K562 (cell line): ENCODE data around the gene URGCP. TPM values are rescaled to one million over a fixed set of nuclear protein-coding genes. Genes with fewer than 3 reads are reported as not detected.
A peak's percentile ranks its signal among the peaks of the same experiment; 100 is the strongest.

Experiments used
- ATAC-seq: fragments of 200-7000 bp; cut with Tn5 transposase; 3 replicates; pipeline ENCODE4 v1.9.1; 2020; ENCODE audit warnings: moderate library complexity
- BruUV-seq: library from RNA; stranded (reverse); fragments of 400-500 nt; replicated peaks from 2 replicates; lab custom pipeline; 2021; lab: Mats Ljungman, UMichigan
- CTCF ChIA-PET: fragments of 300-600 bp; formaldehyde crosslinking; extraction: SDS; loops from one replicate; lab custom pipeline; 2021; ENCODE audit warnings: low intra/inter-chr PET ratio; lab: Yijun Ruan, JAX
- POLR2A ChIA-PET: fragments of 300-600, 350-650 bp; sonication (Branson Sonifier 250); formaldehyde crosslinking; extraction: SDS; loops from one replicate; lab custom pipeline; 2021; ENCODE audit warnings: antibody characterized with exemption, inconsistent platforms; lab: Yijun Ruan, JAX
- DNase-seq, 4 experiments: peaks; one replicate each; pipeline versions ENCODE4 v3.0.0 to v3.0.0-alpha.2; 2011 to 2018; ENCODE audit warnings: low spot score in 3 of 4, mixed read lengths in 3 of 4; ENCODE audit errors: extremely low read depth in 1 of 4
- FAIRE-seq: peaks from 2 replicates; lab custom pipeline; 2011; peaks lifted over from hg19 to GRCh38; lab: Jason Lieb, UNC
- H2AFZ ChIP-seq: 2 replicates; pipeline ENCODE4 v1.6.0; 2011; ENCODE audit warnings: low read depth, low read length, control low read depth, inconsistent platforms
- H3K27ac ChIP-seq: fragments of 200-600 bp; 3 replicates; pipeline ENCODE4 v1.8.0; 2011; ENCODE audit warnings: low read depth, mild to moderate bottlenecking, control low read depth, inconsistent platforms, low read length, moderate library complexity, mixed read lengths; ENCODE audit errors: extremely low read depth
- H3K27me3 ChIP-seq, 2 experiments: fragments of 300-600 bp in 1 of 2; 2 replicates in 1 of 2; 3 replicates in 1 of 2; pipeline versions ENCODE4 v1.6.0 to v1.8.0; 2011; ENCODE audit warnings: inconsistent platforms in 2 of 2, low read length in 2 of 2, mild to moderate bottlenecking in 1 of 2, mixed read lengths in 1 of 2, moderate library complexity in 1 of 2; ENCODE audit not compliant: control insufficient read depth in 2 of 2, insufficient read depth in 2 of 2
- H3K36me3 ChIP-seq: fragments of 300-600 bp; 3 replicates; pipeline ENCODE4 v1.8.0; 2011; ENCODE audit warnings: mild to moderate bottlenecking, low read length, inconsistent platforms; ENCODE audit not compliant: control insufficient read depth, insufficient read depth
- H3K4me1 ChIP-seq, 2 experiments: fragments of 200-600 bp in 1 of 2; replicated peaks in 1 of 2; 2 replicates in 1 of 2; 3 replicates in 1 of 2; pipeline versions ENCODE4 v1.5.1 to v1.8.0; 2011; ENCODE audit warnings: inconsistent platforms in 2 of 2, low read length in 2 of 2, mild to moderate bottlenecking in 1 of 2, mixed read lengths in 1 of 2, moderate library complexity in 1 of 2; ENCODE audit not compliant: control insufficient read depth in 2 of 2, insufficient read depth in 2 of 2
- H3K4me2 ChIP-seq: 2 replicates; pipeline ENCODE4 v1.6.1; 2011; ENCODE audit warnings: low read length, control low read depth, inconsistent platforms, mixed read lengths; ENCODE audit not compliant: insufficient read depth
- H3K4me3 ChIP-seq: fragments of 200-600 bp; sonication (generic), shearing (Covaris generic); 2 replicates; pipeline ENCODE4 v1.5.1; 2016; ENCODE audit warnings: control low read depth, inconsistent platforms
- H3K79me2 ChIP-seq: fragments of 200-600 bp; 3 replicates; pipeline ENCODE4 v1.8.0; 2011; ENCODE audit warnings: low read length, inconsistent platforms; ENCODE audit not compliant: control insufficient read depth, insufficient read depth
- H3K9ac ChIP-seq, 2 experiments: 2 replicates each; pipeline versions ENCODE4 v1.6.0 to v1.6.1; 2011; ENCODE audit warnings: low read depth in 2 of 2, low read length in 2 of 2, control low read depth in 1 of 2, inconsistent platforms in 1 of 2, mild to moderate bottlenecking in 1 of 2, mixed read lengths in 1 of 2; ENCODE audit not compliant: insufficient read depth in 1 of 2
- H3K9me1 ChIP-seq: one replicate; pipeline ENCODE4 v1.6.0; 2011; ENCODE audit warnings: inconsistent platforms, mild to moderate bottlenecking, low read length, moderate library complexity; ENCODE audit not compliant: control insufficient read depth, insufficient read depth
- H3K9me3 ChIP-seq: replicated peaks from 2 replicates; pipeline ENCODE4 v1.5.1; 2011; ENCODE audit warnings: low read depth, low read length, inconsistent platforms; ENCODE audit not compliant: control insufficient read depth, insufficient read depth
- H4K20me1 ChIP-seq: replicated peaks from 2 replicates; pipeline ENCODE4 v1.6.1; 2011; ENCODE audit warnings: low read length, inconsistent platforms, mixed read lengths; ENCODE audit not compliant: control insufficient read depth, insufficient read depth
- ARID1B ChIP-seq: fragments of 450-650 bp; IDR thresholded peaks from 2 replicates; pipeline ENCODE4 v1.6.1; 2016; ENCODE audit warnings: antibody characterized with exemption, mild to moderate bottlenecking, inconsistent platforms
- ATF3 ChIP-seq, 2 experiments: fragments of 450-650 bp in 1 of 2; sonication (generic) in 1 of 2; formaldehyde crosslinking in 1 of 2; IDR thresholded peaks in 1 of 2; conservative IDR thresholded peaks in 1 of 2; 2 replicates each; pipeline versions ENCODE4 v1.6.1 to v1.8.1; 2016 to 2023; ENCODE audit warnings: mild to moderate bottlenecking in 2 of 2, moderate library complexity in 2 of 2, inconsistent platforms in 1 of 2, missing genetic modification reagents in 1 of 2
- CHD2 ChIP-seq: IDR thresholded peaks from 2 replicates; pipeline ENCODE4 v1.6.1; 2011; ENCODE audit warnings: low read depth, low read length
- DPF2 ChIP-seq: fragments of 450-650 bp; IDR thresholded peaks from 2 replicates; pipeline ENCODE4 v1.6.1; 2016
- FOSL1 ChIP-seq: fragments of 200-800 bp; sonication (Bioruptor generic); conservative IDR thresholded peaks from 2 replicates; pipeline ENCODE4 v1.6.1; 2016; ENCODE audit warnings: missing genetic modification characterization, missing compliant biosample characterization
- HMBOX1 ChIP-seq: sonication (generic); IDR thresholded peaks from 2 replicates; pipeline ENCODE4 v1.6.1; 2016
- HOMEZ ChIP-seq: fragments of 250-450 bp; sonication (Bioruptor Pico); IDR thresholded peaks from 2 replicates; pipeline ENCODE4 v1.4.0; 2020; ENCODE audit warnings: mild to moderate bottlenecking, moderate library complexity
- JUN ChIP-seq, 2 experiments: sonication (generic) in 1 of 2; formaldehyde crosslinking in 1 of 2; IDR thresholded peaks; 2 replicates each; pipeline versions ENCODE4 v1.6.1 to v1.8.0; 2012 to 2022; ENCODE audit warnings: borderline replicate concordance in 2 of 2, mild to moderate bottlenecking in 2 of 2, improper control_type of control experiment in 1 of 2, low read depth in 1 of 2, low read length in 1 of 2, missing genetic modification reagents in 1 of 2
- JUND ChIP-seq, 2 experiments: IDR thresholded peaks; 2 replicates in 1 of 2; 3 replicates in 1 of 2; pipeline ENCODE4 v1.6.1; 2011; ENCODE audit warnings: borderline replicate concordance in 2 of 2, low read depth in 2 of 2, low read length in 2 of 2, improper control_type of control experiment in 1 of 2, missing biosample characterization in 1 of 2, missing genetic modification characterization in 1 of 2, missing genetic modification reagents in 1 of 2
- KDM1A ChIP-seq, 2 experiments: fragments of 450-650 bp; IDR thresholded peaks; 2 replicates each; pipeline ENCODE4 v1.6.1; 2016; ENCODE audit warnings: mild to moderate bottlenecking in 2 of 2
- MCM7 ChIP-seq, 2 experiments: fragments of 450-650 bp; IDR thresholded peaks; 2 replicates each; pipeline ENCODE4 v1.6.1; 2016 to 2018
- MTA1 ChIP-seq: fragments of 450-650 bp; IDR thresholded peaks from 2 replicates; pipeline ENCODE4 v1.6.1; 2017; ENCODE audit warnings: borderline replicate concordance
- POU5F1 ChIP-seq: fragments of 150-350 bp; IDR thresholded peaks from 2 replicates; pipeline ENCODE4 v1.6.1; 2014; ENCODE audit warnings: borderline replicate concordance, low read length, low read depth, mild to moderate bottlenecking; ENCODE audit not compliant: partially characterized antibody
- RBM15 ChIP-seq: fragments of 200-400 bp; formaldehyde crosslinking; IDR thresholded peaks from 2 replicates; pipeline ENCODE4 v1.6.1; 2018; ENCODE audit warnings: mild to moderate bottlenecking, low read length, moderate library complexity; ENCODE audit not compliant: insufficient read depth
- RCOR1 ChIP-seq, 2 experiments: IDR thresholded peaks; 2 replicates each; pipeline ENCODE4 v1.6.1; 2012; ENCODE audit warnings: low read depth in 2 of 2, low read length in 2 of 2, borderline replicate concordance in 1 of 2, improper control_type of control experiment in 1 of 2
- TRIM24 ChIP-seq, 2 experiments: fragments of 450-650 bp; IDR thresholded peaks; 2 replicates each; pipeline ENCODE4 v1.6.1; 2016
- ZNF444 ChIP-seq: fragments of 250-450 bp; sonication (Bioruptor Pico); IDR thresholded peaks from 2 replicates; pipeline ENCODE4 v1.4.0; 2020; ENCODE audit warnings: mild to moderate bottlenecking, moderate library complexity
- ZSCAN29 ChIP-seq: fragments of 450-650 bp; IDR thresholded peaks from 2 replicates; pipeline ENCODE4 v1.6.1; 2017
- WGBS: fragments of 100-300 bp; shearing (Covaris generic); methylation state at CpG from one replicate; pipeline ENCODE4 v1.1.6; 2016; ENCODE audit warnings: low coverage, mixed read lengths; ENCODE audit not compliant: insufficient coverage; ENCODE audit errors: missing lambda C conversion rate; 5-methylcytosine and 5-hydroxymethylcytosine counted together
- in situ Hi-C: fragments of 300-500 bp; cut with MboI; formaldehyde crosslinking; loops from 4 replicates; pipeline ENCODE4 v1.15.0; 2018; ENCODE audit warnings: inconsistent platforms, mixed read lengths
- intact Hi-C: fragments of 100-400 bp; cut with micrococcal nuclease; formaldehyde crosslinking; loops from 2 replicates; pipeline ENCODE4 v1.14.2; 2022
- polyA plus RNA-seq, 8 experiments: library from polyadenylated mRNA; depleted of rRNA in 4 of 8; stranded (reverse) in 5 of 8; unstranded in 3 of 8; fragments of >200 nt; fragmentation: Nextera tagmentation in 2 of 8; fragmentation: Illumina TruSeq in 1 of 8; extraction: Ambion mirVana in 2 of 8; extraction: Trizol in 1 of 8; gene quantifications; 2 replicates each; pipeline versions ENCODE4 v1.2.1 to v1.2.3, GENCODE V29; 2011 to 2014; ENCODE audit warnings: inconsistent platforms in 1 of 8, missing spikeins in 1 of 8
- total RNA-seq, 7 experiments: library from RNA; depleted of rRNA in 6 of 7; stranded (reverse); fragments of >200 nt in 6 of 7; fragmentation: Illumina TruSeq in 2 of 7; extraction: Trizol in 2 of 7; gene quantifications; 2 replicates each; pipeline versions ENCODE4 v1.2.1 to v1.2.3, GENCODE V29; 2011 to 2021; ENCODE audit warnings: low replicate concordance in 1 of 7

Gene URGCP
- total and polyA plus RNA-seq, 9 of the 15 experiments (the other 6 are each of a cell fraction or from before 2014, with no cell fraction given) = 1.7 to 25.8 (median 12.5) TPM

- TF ChIP-seq POU5F1 = no peak
These were observed 42.3 kb downstream of the URGCP start (continued) for GRCh38 chr7:43864126-43864525.

GRCh38 chr7:43856996-43857395 is 49.4 kb downstream of the URGCP start:
- no peaks in the 10 kb centered on the region for H4K20me1 ChIP-seq
- no peaks in the 10 kb centered on the region for H3K9me1 ChIP-seq
- no peaks in the 10 kb centered on the region for H3K79me2 ChIP-seq
- no peaks in the 10 kb centered on the region for H3K36me3 ChIP-seq
- in situ Hi-C loops (no loop called here), intact Hi-C loops (no loop called here)
- no peaks in the 10 kb centered on the region for H3K27me3 ChIP-seq
- 4% methylated on average over 1 of the region's 1 CpG for WGBS
- FAIRE-seq = no peak
- no peak overlapping the region for H3K4me3 ChIP-seq
- POLR2A ChIA-PET = no interaction called here
- no peak overlapping the region for H3K9ac ChIP-seq
- CTCF ChIA-PET = no interaction called here
- no peak for ATAC-seq
- DNase-seq = no peak
- no peaks in the 10 kb centered on the region; the same call in 1 of the 2 replicates for H3K9me3 ChIP-seq
- no peak overlapping the region for H3K27ac ChIP-seq
- BruUV-seq = no TSS peak
- H3K4me2 ChIP-seq = no peak overlapping the region
- no peak overlapping the region for H2AFZ ChIP-seq
- H3K4me1 ChIP-seq = no peaks in the 10 kb centered on the region
- TF ChIP-seq KDM1A (IDR thresholded peaks at IDR 0.05) = peak; percentile 80 to 83
- peak; percentile 38; the same call in 1 of the 2 replicates for TF ChIP-seq JUN (IDR thresholded peaks at IDR 0.05; ENCODE audit: borderline replicate concordance, low read depth, low read length)
- no peak for TF ChIP-seq JUN (CRISPR knock-in tag; IDR thresholded peaks at IDR 0.05; ENCODE audit: borderline replicate concordance)
- peak; percentile 37; the same call in 1 of the 2 replicates for TF ChIP-seq ARID1B
- TF ChIP-seq MTA1 = 0 out of 2 replicates have a peak, but pooled peaks have one; percentile 13
- TF ChIP-seq FOSL1 (tag) = peak; percentile 95
- TF ChIP-seq ZNF444 = no peak
- no peak for TF ChIP-seq MCM7 (IDR thresholded peaks at IDR 0.05)
- TF ChIP-seq CHD2 = peak; percentile 27; the same call in 1 of the 2 replicates
- peak in 1 of 2 experiments; percentile 50; a peak in 1 of 4 replicates for TF ChIP-seq RCOR1 (IDR thresholded peaks at IDR 0.05; ENCODE audit: borderline replicate concordance in 1 of 2, low read depth in 2 of 2, low read length in 2 of 2)
- TF ChIP-seq RBM15 = no peak
- 0 out of 4 replicates have a peak, but pooled peaks of 1 of the 2 experiments have one; percentile 12 for TF ChIP-seq TRIM24 (IDR thresholded peaks at IDR 0.05)
- TF ChIP-seq DPF2 = 0 out of 2 replicates have a peak, but pooled peaks have one; percentile 33
- peak; percentile 90 for TF ChIP-seq HMBOX1
- TF ChIP-seq ATF3 (IDR thresholded peaks at IDR 0.05) = peak; percentile 74
- no peak for TF ChIP-seq ATF3 (CRISPR knock-in tag; conservative IDR thresholded peaks at IDR 0.05)
- 0 out of 2 replicates have a peak, but pooled peaks have one; percentile 22 for TF ChIP-seq JUND (IDR thresholded peaks at IDR 0.05; ENCODE audit: borderline replicate concordance, low read depth, low read length)
- TF ChIP-seq JUND (tag; IDR thresholded peaks at IDR 0.05; ENCODE audit: borderline replicate concordance, low read depth, low read length) = 0 out of 3 replicates have a peak, but pooled peaks have one; percentile 12
- no peak for TF ChIP-seq ZSCAN29
- TF ChIP-seq HOMEZ (CRISPR knock-in tag) = no peak
